GM12892 (cell line): Measurements from ENCODE around the gene C2orf80.
"Not testable (repeated sequence)": the region's sequence is repeated elsewhere in the genome, so short reads cannot be mapped to it uniquely, and the experiment has no call there.

Experiments
- DNase-seq: peaks from one replicate; pipeline ENCODE4 v3.0.0; 2011; ENCODE audit not compliant: insufficient read length
- FAIRE-seq: peaks from 2 replicates; lab custom pipeline; 2011; peaks lifted over from hg19 to GRCh38; lab: Jason Lieb, UNC
- POLR2A ChIP-seq: IDR thresholded peaks from 2 replicates; pipeline ENCODE4 v1.6.1; 2011; ENCODE audit warnings: low read depth, low read length, control low read depth
- POLR2AphosphoS5 ChIP-seq: IDR thresholded peaks from 2 replicates; pipeline ENCODE4 v1.6.1; 2011; ENCODE audit warnings: low read depth, low read length, control low read depth
- TAF1 ChIP-seq: IDR thresholded peaks from 2 replicates; pipeline ENCODE4 v1.6.1; 2011; ENCODE audit warnings: low read depth, mild to moderate bottlenecking, control low read depth, low read length, borderline replicate concordance

The C2orf80 gene

DNA sequence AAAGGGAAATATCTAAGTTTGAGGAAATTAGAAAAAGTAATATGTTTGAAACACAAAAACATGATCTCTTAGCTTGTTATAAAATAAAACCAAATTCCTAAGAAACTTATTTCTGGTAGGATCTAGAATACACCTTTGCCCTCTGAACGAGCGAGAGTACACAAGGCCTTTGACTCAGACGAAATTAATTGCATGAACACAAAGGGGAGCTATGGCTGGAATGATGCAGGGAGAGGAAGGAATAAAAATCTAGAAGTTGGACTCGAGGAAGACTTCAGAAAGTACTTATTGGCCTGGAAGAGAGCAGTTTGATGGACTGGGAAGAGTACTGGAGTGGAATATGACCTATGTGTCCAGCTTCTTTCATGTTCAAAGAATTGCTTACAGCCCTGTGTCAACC is 64.6 kb downstream of the C2orf80 start:
- DNase-seq, result no peak
- no peak for FAIRE-seq
- no peak for TF ChIP-seq POLR2A
- no peak for TF ChIP-seq POLR2AphosphoS5
- no peak for TF ChIP-seq TAF1

DNA sequence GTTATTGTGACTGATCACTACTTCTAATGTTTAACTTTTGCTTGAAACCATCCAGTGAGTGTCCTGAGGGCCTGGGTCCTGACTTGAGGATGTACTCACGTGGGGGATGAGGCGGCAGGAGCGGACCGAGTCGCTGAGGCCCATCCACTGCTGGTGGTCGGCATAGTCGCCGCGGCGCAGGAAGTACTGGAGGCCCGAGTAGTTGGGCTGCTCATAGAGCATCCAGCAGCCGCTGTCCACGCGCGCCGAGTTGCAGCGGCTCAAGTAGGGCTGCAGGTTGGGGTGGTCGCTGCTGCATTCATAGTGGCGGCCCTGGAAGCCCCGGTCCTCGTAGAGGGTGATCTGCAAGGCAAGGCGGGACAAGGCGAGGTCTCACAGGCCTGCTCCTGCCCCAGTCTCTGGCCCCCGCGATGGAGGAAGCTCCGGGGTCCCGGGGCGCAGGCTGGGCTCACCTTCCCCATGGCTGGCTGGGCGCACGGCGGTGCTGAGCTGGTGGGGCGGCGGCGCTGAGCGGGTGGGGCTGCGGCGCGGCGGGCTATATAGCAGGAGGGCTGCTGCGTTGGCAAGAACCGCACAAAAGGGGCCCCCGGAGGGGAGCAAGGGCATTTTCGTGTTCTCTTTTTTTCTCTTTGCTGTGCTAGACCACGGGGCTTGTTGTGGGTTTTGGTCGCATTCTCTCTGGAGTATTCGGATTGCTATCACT is 65.7 kb downstream of the C2orf80 start, which contains the start of gene CRYGD:
Gene CRYGD (minus strand): TSS at position 512 of the 703 bp plus-strand sequence. CDS start 51 bp downstream, at position 461.
- DNase-seq, FAIRE-seq: not testable (repeated sequence)

DNA sequence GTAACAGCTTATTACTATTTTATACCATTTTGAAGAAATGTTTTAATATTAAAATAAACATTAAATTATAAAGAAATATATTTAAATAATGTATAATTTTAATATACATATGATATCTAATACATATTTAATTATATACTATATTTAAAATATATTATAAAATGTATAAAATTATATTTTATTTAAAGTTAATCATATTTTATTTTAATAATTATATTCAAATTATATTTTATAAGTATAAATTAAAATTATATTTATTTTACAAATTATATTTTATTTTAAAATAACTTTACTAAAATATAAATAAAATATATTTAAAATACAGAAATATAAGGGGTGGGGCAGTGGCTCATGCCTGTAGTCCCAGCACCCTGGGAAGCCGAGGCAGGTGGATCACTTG is 67.6 kb downstream of the C2orf80 start:
- no peak for DNase-seq
- TF ChIP-seq TAF1 (no peak), POLR2A (no peak), POLR2AphosphoS5 (no peak)
- FAIRE-seq, result no peak

DNA sequence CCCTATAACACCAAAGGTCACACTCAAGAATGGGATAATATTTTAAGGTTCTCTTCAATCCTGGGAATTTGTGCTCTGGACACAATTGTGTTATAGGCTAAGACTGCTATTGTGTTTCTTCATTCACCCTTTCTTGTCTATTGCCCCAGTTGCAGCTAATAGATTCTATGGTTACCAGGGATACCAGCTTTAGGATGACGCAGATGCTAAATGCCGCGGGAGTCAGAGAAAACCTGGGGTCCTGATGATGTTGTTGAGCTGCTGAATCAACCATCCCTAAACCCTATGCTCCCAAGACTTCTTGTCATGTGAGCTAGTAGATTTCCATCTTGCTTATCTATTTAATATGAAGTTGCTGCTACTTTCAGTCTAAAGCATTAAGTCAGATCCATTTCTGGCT is 70.9 kb downstream of the C2orf80 start:
- no peak for FAIRE-seq

DNA sequence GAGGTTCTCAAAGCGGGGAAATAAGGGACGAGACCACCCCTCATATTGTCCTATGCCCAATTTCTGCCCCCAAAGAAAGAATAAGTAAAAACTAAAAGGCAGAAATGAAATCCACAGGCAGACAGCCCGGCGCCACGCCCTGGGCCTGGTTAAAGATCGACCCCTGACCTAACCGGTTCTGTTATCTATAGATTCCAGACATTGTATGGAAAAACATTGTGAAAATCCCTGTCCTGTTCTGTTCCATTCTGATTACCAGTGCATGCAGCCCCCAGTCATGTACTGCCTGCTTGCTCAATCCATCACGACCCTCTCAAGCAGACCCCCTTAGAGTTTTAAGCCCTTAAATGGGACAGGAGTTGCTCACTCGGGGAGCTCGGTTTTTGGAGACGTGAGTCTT is 72.4 kb downstream of the C2orf80 start:
- FAIRE-seq, DNase-seq: not testable (repeated sequence)

More for the DNA sequence above, 70.9 kb downstream of the C2orf80 start:
- DNase-seq, result no peak
- TF ChIP-seq POLR2AphosphoS5, result no peak
- TF ChIP-seq TAF1, result no peak
